ENCODE measurements around the gene PCSK5.

The PCSK5 gene

GRCh38 chr9:75876999-75877640 lies 13.4 kb upstream of the PCSK5 start:
- no peak overlapping the region for H3K27ac ChIP-seq
- peaks cover 6 to 11% of the 10 kb centered on the region in 2 experiments for H3K4me1 ChIP-seq (ENCODE audit: control insufficient read depth in 1 of 2, insufficient read depth in 1 of 2, low read depth in 1 of 2, low read length in 1 of 2)
- H3K27me3 ChIP-seq, result no peaks in the 10 kb centered on the region
- no peak overlapping the region for H3K4me3 ChIP-seq (ENCODE audit: low read depth in 1 of 2, low read length in 1 of 2)
- no peaks in the 10 kb centered on the region for H3K9me3 ChIP-seq
- H3K36me3 ChIP-seq, result no peaks in the 10 kb centered on the region
- TF ChIP-seq, protein P1, sequence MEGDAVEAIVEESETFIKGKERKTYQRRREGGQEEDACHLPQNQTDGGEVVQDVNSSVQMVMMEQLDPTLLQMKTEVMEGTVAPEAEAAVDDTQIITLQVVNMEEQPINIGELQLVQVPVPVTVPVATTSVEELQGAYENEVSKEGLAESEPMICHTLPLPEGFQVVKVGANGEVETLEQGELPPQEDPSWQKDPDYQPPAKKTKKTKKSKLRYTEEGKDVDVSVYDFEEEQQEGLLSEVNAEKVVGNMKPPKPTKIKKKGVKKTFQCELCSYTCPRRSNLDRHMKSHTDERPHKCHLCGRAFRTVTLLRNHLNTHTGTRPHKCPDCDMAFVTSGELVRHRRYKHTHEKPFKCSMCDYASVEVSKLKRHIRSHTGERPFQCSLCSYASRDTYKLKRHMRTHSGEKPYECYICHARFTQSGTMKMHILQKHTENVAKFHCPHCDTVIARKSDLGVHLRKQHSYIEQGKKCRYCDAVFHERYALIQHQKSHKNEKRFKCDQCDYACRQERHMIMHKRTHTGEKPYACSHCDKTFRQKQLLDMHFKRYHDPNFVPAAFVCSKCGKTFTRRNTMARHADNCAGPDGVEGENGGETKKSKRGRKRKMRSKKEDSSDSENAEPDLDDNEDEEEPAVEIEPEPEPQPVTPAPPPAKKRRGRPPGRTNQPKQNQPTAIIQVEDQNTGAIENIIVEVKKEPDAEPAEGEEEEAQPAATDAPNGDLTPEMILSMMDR (IDR thresholded peaks at IDR 0.05), result no peak

DNA sequence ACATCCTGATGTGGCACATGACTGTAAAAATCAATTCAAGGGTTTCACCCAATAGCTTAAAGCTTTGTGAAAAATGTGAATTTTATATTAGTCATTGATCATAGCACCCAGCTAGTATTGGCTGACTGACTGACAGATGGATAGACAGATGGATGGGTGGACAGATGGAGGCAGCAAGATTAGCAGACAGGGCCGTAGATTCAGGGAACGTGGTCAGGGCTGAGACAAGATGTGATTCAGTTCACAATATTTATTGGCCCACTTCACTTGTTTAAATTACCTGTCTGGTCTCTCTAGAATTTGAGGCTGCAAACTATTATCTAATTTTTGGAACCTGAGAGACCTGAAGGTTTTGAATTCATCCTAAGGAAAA lies 12.0 kb upstream of the PCSK5 start:
- no peak overlapping the region for H3K4me3 ChIP-seq (ENCODE audit: low read depth in 1 of 2, low read length in 1 of 2)

GRCh38 chr9:75880618-75881017 lies 9.9 kb upstream of the PCSK5 start:
- Histone ChIP-seq H3K9me3 (no peaks in the 10 kb centered on the region), H3K4me3 (ENCODE audit: low read depth in 1 of 2, low read length in 1 of 2) (no peak overlapping the region), H3K27ac (no peak overlapping the region), H3K27me3 (no peaks in the 10 kb centered on the region), H3K4me1 (ENCODE audit: control insufficient read depth in 1 of 2, insufficient read depth in 1 of 2, low read depth in 1 of 2, low read length in 1 of 2) (no peaks in the 10 kb centered on the region), H3K36me3 (no peaks in the 10 kb centered on the region)
- TF ChIP-seq, protein P1 (IDR thresholded peaks at IDR 0.05), result no peak

More for the DNA sequence above, 12.0 kb upstream of the PCSK5 start:
- TF ChIP-seq, protein P1 (IDR thresholded peaks at IDR 0.05), result no peak
- H3K27me3 ChIP-seq, result no peaks in the 10 kb centered on the region
- H3K4me1 ChIP-seq (ENCODE audit: control insufficient read depth in 1 of 2, insufficient read depth in 1 of 2, low read depth in 1 of 2, low read length in 1 of 2), result peaks cover 4 to 5% of the 10 kb centered on the region in 2 experiments
- no peak overlapping the region for H3K27ac ChIP-seq
- no peaks in the 10 kb centered on the region for H3K36me3 ChIP-seq
- H3K9me3 ChIP-seq, result no peaks in the 10 kb centered on the region

DNA sequence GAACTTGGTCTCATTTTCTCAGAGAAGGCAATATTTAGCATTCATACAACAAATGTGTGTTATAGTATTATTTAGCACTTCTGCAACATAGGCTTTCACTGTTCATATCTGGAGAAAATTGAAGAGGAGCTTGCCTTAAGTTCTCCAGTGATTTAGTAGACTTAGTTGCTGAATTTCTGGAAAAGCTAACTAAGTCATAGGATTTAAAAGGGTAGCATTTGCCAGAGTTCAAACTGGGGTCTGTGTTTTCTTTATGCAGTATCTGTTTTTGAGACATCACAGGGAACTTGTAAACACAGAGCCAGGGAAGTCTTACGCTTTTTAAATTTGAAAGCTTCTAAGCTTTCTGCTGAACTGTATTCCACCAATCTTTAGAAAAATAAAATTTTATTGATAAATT lies 8.7 kb upstream of the PCSK5 start:
- peaks cover 7% of the 10 kb centered on the region for H3K27me3 ChIP-seq
- TF ChIP-seq, protein P1 (IDR thresholded peaks at IDR 0.05), result no peak
- no peaks in the 10 kb centered on the region for H3K36me3 ChIP-seq
- H3K27ac ChIP-seq, result no peak overlapping the region
- no peaks in the 10 kb centered on the region for H3K4me1 ChIP-seq (ENCODE audit: control insufficient read depth in 1 of 2, insufficient read depth in 1 of 2, low read depth in 1 of 2, low read length in 1 of 2)
- no peak overlapping the region for H3K4me3 ChIP-seq (ENCODE audit: low read depth in 1 of 2, low read length in 1 of 2)
- no peaks in the 10 kb centered on the region for H3K9me3 ChIP-seq

DNA sequence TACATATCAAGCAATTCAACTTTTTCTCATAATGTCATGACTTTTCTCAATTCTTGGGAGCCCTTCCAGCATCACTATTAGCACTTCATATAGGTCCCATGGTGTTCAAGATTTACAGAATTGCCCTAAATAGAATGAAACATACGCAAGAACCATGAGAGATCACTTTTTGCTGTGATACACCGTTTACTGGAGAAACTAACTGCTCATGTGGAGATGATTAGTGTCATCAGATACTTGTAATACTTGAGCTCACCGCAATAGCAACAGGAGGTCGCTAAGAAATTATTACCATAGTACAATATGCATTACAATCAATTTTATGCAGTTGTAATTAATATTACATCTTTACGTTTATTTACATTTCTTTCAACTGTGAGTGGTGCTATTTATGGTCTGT lies 4.8 kb upstream of the PCSK5 start:
- Histone ChIP-seq H3K27me3 (peaks cover 45% of the 10 kb centered on the region), H3K27ac (no peak overlapping the region), H3K4me3 (ENCODE audit: low read depth in 1 of 2, low read length in 1 of 2) (no peak overlapping the region), H3K36me3 (no peaks in the 10 kb centered on the region), H3K4me1 (ENCODE audit: control insufficient read depth in 1 of 2, insufficient read depth in 1 of 2, low read depth in 1 of 2, low read length in 1 of 2) (peaks cover 11 to 12% of the 10 kb centered on the region in 2 experiments), H3K9me3 (no peaks in the 10 kb centered on the region)
- TF ChIP-seq, protein P1 (IDR thresholded peaks at IDR 0.05), result no peak
